GM21447 (cell line): Measurements from ENCODE around the gene LYAR.
"Not testable (repeated sequence)": the region's sequence is repeated elsewhere in the genome, so short reads cannot be mapped to it uniquely, and the experiment has no call there.

Source experiments
- ATAC-seq: cut with Tn5 transposase; IDR thresholded peaks from one replicate; pipeline ENCODE4 v1.9.1; 2021; ENCODE audit not compliant: unreplicated experiment

The LYAR gene

GRCh38 chr4:4269331-4269731 is 20.6 kb downstream of the LYAR start:
- ATAC-seq, result no peak

- no peak for ATAC-seq
Measured at GRCh38 chr4:4268776-4269175, 21.2 kb downstream of the LYAR start.

GRCh38 chr4:4267981-4268380 is 22.0 kb downstream of the LYAR start:
- ATAC-seq, result no peak

- peak; percentile 53 for ATAC-seq
Measured at GRCh38 chr4:4260185-4260751, 29.7 kb downstream of the LYAR start.

GRCh38 chr4:4259484-4260100 is 30.4 kb downstream of the LYAR start:
- ATAC-seq, result no peak

- not testable (repeated sequence) for ATAC-seq
Measured at GRCh38 chr4:4257705-4258104, 32.2 kb downstream of the LYAR start.

- no peak for ATAC-seq
Measured at GRCh38 chr4:4256799-4257198, 33.2 kb downstream of the LYAR start.

- ATAC-seq, result no peak
Measured at GRCh38 chr4:4254666-4255065, 35.3 kb downstream of the LYAR start.

GRCh38 chr4:4254199-4254598 is 35.8 kb downstream of the LYAR start:
- no peak for ATAC-seq

- ATAC-seq, result no peak
Measured at GRCh38 chr4:4249866-4250265, 40.1 kb downstream of the LYAR start.

- not testable (repeated sequence) for ATAC-seq
Measured at GRCh38 chr4:4249342-4249741, 40.6 kb downstream of the LYAR start.

GRCh38 chr4:4248885-4249203 is 41.1 kb downstream of the LYAR start:
- ATAC-seq, result no peak

- peak; percentile 94 for ATAC-seq
Measured at GRCh38 chr4:4248029-4248884, 41.7 kb downstream of the LYAR start, which contains the start of gene TMEM128. Gene TMEM128, minus strand, starts transcription at chr4:4248223. Its CDS starts 21 bp downstream, at chr4:4248202.

- ATAC-seq, result peak; percentile 12
Measured at GRCh38 chr4:4247696-4248028, 42.3 kb downstream of the LYAR start.

- ATAC-seq, result no peak
Measured at GRCh38 chr4:4245172-4245571, 44.8 kb downstream of the LYAR start.

GRCh38 chr4:4239551-4239950 is 50.4 kb downstream of the LYAR start:
- ATAC-seq, result not testable (repeated sequence)

GRCh38 chr4:4233610-4234009 is 56.3 kb downstream of the LYAR start:
- no peak for ATAC-seq

GRCh38 chr4:4228356-4228668 is 61.6 kb downstream of the LYAR start:
- no peak for ATAC-seq

- no peak for ATAC-seq
Measured at GRCh38 chr4:4227510-4228355, 62.2 kb downstream of the LYAR start.

GRCh38 chr4:4226606-4227438 is 63.1 kb downstream of the LYAR start, which contains the start of gene OTOP1:
Gene OTOP1, minus strand, starts transcription at chr4:4226929. Its CDS starts 65 bp downstream, at chr4:4226864.
- ATAC-seq, result no peak
